GM19463 (cell line): ENCODE measurements around the gene MRPL42.
"Not testable (repeated sequence)": the region's sequence is repeated elsewhere in the genome, so short reads cannot be mapped to it uniquely, and the experiment has no call there.

Experiments used
- ATAC-seq: cut with Tn5 transposase; IDR thresholded peaks from one replicate; pipeline ENCODE4 v1.9.1; 2021; ENCODE audit warnings: mild to moderate bottlenecking, moderate library complexity; ENCODE audit not compliant: unreplicated experiment

Gene MRPL42

DNA sequence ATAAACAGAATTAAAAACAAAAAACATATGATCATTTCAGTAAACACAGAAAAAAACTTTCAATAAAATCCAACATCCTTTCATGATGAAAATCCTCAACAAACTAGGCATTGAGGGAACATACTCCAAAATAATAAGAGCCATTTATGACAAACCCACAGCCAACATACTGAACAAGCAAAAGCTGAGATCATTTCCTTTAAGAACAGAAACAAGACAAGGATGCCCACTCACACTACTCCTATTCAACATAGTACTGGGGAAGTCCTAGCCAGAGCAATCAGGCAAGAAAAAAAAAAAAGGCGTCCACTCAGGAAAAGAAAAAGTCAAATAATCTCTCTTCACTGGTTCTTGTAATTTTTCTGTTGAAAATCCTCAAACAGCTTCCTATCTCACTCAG, 30.1 kb downstream of the MRPL42 start:
- no peak for ATAC-seq

DNA sequence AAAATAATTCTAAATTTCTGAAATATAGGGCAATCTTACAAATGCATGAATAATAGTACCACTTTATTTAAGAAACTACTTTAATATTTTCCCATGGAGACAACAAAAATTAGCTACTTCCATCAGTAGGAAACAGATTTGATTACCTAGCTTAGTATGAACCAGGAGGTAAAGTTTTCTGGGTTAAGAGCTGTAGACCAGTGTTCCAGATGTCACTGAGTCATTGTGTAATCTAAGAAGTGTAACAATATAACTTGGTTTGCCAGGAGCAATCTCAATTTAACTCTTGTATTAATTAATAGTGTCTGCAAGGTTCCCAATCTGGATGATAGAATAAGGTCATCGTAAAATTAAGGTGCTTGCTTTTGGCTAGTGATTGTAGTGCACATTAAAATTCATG, 31.5 kb downstream of the MRPL42 start:
- not testable (repeated sequence) for ATAC-seq

DNA sequence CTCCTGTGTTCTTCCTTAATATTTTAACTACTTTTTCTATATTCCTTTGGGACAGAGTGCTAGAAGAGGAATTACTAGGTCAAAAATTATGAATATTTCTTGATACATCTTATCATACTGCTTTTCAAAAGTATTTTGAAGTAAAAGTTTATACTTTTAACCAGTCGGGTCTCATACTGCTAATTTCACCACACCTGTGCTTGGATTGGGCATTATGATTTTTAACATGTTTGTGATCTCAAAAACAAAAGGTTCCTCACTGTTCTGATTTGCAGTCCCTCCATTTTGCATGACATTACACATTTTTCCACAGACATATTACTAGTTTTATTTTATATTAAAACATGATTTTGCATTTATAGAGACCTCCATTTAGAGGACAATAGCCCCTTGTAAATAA, 32.9 kb downstream of the MRPL42 start:
- no peak for ATAC-seq

DNA sequence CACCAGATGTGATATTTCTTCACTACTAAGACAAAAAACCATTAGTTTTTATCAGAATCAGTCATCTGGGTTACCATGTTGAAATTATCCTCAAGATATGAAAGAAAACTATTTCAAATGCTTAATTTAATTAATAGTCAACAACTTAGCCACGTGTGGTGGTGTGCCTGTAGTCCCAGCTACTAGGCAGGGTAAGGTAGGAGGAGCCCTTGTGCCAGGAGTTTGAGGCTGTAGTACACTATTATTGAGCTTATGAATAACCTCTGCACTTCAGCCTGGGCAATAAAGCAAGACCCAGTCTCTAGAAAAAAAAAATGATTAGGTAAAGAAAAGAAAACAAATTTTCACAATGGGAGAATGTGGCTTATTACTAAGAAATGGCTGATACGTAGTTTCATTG, 33.4 kb downstream of the MRPL42 start:
- ATAC-seq: no peak

DNA sequence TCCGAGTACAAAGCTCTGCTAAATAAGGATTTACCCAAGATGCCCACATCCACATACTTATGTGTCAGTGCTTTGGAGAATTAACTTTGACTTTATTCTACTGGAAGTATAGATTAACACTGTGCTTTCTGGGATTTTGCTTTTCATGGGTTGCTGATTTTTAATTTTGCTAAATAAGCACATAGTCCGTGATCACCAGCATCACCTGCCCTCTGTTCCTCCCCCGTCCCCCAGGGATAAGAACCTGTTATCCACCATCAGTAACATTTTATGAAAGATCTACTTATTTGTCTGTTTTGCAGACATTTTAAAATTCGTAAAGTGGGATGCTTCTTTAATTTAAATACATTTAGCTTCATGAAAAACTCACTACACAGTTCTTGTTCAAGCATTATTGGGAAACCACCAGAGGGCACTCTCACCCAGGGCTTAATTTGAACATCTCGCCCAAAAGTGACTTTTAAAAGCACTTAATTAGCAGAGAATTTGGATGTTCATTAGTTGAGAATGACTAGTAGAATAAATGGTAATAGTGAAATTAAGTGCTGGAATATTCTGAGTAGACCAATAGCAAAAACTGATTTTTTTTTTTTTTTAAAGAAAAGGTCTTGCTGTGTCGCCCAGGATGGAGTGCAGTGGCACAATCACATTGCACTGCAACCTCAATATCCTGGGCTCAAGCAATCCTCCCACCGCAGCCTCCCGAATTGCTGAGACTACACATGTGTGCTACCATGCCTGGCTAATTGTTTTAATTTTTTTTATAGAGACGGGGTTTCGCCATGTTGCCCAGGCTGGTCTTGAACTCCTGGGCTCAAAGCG, 35.7 kb downstream of the MRPL42 start:
- ATAC-seq: no peak

DNA sequence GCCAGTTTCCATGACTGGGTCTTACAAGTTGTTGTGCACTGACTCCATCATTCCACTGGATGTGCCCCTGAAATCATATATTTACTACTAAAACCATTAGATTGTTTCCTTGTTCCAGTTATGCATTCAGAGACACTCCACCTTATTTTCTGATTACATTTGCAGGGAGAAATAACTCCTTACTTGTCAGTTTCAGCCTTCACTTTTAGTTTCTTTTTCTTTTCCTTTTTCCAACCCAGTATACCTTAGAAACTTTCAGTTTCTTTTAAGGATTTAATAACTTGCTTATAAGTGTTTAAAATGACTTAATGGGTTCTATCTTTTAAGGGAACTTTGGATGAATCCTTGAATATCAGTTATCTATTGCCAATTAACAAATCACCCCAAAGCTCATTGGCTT, 39.9 kb downstream of the MRPL42 start:
- no peak for ATAC-seq

DNA sequence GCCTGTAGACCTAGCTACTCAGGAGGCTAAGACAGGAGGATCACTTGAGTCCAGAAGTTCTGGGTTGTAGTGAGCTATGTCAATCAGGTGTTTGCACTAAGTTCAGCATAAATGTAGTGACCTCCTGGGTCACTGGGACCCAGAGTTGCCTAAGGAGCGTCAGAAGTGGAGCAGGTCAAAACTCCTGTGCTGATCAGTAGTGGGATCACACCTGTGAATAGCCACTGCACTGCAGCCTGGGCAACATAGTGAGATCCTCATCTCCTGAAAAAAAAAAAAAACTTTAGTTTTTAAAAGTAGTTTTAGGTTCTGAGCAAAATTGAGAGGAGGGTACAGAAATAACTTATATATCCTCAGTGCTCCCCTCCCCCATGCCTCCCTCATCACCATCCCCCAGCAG, 42.2 kb downstream of the MRPL42 start:
- no peak for ATAC-seq

DNA sequence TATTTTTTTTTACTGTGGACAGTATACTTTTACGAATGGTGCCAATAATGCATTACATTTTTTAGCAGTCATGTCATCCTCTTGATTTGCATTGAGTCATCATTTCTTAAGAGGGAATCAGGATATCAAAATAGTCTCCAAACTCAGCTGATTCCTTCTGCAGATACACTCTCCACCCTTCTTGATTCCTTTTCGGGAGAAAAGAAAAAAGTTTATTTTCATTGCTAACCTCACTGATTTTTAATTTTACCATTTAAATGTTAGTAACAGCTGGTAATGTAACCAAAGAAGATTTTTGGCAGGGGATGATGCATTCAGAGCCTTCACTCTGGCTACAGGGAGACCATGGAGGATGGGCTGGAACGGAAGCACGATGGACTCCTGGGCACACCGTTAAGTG, 47.5 kb downstream of the MRPL42 start:
- ATAC-seq: no peak

DNA sequence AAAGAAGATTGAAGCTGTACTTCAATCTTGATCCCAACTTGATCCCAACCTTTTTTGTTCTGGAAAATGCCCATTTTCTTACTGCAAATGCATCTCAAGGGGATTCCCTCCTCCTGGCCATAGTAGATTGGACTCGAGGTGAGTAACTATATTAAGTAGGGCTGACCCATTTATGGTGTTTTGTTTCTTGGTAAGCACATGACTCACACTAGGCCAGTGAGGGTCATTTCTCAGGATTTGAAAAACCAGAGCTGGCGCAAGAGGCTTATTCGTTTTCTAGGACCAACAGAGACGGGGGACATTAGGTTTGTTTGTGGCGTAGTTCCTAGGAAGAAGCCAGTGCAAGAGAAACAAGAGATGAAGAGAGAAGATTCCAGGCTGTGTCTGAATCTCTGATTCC, 51.4 kb downstream of the MRPL42 start:
- ATAC-seq: no peak

DNA sequence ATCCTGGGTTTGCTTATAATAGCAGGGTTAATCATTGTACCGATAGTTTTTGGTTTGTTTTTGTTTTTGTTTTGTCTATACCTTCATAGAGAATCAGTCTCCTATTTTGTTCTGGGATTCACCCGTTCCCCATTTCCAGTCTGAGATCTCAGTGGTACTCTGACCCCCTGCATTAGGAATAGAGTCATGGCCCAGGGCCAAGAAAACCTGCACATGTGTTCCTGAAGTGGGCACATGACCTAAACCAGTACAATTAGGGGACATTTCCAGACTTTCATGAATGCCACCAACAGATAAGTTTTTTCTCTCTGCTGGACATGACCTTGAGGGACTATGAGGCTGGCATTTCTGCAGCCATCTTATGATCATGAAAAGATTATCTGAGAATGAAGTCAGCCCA, 52.5 kb downstream of the MRPL42 start:
- no peak for ATAC-seq

DNA sequence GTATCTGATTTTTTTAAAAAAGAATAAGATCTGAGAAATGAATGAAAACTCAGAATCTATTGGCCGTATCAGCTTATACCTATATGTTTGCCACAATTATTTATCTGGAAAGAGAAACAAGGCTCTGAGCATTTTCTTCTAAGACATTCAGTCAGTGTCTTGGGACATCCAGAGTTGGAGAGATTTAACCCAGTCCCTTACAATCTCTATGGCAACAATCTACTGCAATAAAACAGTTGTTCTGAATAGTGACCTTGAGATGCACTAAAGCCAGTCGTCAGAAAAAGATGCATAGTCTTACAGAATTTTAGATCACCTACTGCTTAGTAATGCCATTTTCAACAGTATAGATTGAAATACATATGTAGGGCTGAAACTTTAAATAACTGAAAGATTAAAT, 53.1 kb downstream of the MRPL42 start:
- ATAC-seq: no peak

DNA sequence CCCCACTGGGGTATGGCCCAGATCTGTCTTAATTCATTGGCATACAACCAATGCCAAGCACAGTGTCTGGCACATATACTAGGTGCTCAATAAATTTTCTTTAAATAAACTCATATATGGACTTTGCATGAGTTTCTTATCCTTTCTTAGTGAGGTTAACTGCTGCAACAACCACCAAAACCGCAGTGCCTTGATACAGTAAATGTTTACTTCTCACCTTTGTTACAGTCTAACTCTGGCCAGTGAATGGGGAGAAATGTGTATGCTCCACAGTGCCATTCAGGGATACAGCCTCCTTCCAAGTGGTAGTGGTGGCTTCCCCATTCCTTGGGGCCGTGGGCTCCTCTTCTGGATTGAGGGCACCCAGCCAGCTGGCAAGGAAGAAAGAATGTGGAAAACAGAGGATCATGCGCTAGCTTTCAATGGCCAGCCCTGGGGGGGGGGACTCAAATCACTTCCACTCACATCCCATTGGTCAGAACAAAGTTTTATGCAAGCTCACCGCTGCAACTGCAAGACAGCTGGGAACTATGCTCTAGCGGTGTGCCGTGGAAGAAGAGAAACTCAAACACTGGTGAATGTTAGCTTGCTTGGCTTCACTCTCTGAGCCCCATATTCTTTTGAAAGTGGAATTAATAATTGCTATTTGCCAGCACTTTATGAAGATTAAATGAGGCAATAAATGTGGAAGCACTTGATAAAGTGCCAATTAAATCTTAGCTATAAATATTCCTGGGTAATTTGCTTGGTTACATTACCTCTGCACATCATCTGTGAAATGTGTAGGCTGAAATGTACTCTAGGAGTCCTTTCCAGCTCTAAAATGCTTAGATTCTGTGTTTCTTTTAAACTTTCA, 54.1 kb downstream of the MRPL42 start:
- ATAC-seq: no peak

DNA sequence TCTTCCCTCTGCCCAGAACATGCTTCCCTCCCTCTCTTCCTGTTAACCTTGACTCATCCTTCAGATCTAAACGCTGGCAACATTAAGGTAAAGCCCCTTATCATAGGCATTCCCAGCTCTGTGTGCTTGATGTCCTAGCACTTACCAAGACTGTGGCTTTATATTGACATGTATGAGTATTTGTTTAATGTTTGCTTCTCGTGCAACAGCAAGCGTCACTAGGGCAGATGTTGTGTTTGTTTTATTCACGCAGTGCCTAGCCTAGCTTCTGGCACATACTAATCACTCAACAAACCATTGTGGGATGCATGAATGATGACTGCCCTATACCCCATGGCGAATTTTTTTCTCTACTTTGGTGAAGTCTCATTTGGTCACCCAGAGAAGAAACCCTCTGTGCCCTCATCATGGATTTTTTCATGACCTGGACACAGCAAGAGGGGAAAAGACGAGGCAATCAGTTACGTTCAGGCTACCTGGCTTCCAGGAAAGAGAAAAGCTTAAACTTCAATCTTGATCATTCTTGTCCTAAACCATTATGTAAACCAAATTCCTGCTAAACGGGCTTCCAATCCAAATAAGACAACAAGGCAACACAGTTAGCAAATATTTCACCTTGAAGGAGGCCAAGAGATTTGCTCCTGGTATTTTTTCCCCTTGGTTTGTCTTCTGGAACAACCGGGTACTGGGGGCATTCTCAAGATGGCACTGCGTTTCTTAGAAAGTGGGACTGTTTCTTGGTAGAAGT, 57.2 kb downstream of the MRPL42 start:
- no peak for ATAC-seq

DNA sequence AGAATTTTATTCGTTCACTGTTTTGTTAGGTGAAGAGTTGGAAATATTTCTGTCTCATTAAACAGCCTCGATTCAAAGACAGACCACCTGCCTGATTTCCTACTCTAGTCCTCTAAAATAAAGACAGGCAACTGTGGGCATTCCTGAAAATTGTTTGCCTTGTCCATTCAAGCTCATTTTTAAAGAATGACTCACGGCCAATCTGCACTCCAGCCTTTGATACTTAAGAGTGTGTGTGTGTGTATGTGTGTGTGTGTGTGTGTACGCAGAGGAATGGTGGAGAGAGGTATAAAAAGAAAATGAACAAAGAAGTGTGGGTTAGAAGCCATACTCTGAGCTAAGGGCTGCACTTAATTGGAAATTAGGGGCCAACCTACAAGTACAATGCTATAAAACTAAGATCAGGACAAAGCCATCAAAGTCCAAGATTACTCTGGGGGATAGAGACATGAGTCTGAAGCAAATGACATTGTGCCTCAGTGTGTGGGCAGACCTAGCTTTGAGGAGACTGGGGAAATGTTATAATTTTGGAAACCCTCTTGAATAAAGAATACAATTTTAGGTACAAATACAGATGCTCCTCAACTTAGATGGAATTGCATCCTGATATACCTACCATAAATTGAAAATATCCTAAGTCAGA, 59.6 kb downstream of the MRPL42 start:
- no peak for ATAC-seq

DNA sequence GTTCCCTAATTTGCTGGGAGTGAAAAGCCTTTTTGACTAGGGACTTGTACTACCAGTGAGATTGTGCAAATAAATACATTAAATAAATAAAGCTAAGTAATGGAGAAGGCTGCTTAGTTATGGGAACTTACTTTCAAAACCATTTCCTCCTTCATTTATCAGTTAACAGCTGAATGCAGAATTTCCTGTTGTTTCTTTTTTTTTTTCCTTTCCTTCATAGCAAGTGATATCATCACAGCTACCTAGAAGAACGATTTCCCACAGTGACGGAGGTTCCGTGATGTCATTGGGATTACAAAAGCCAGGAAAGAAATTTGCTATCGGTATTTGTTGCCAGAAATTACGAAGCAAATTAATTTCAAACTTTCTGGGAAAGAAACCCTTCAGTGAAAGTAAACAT, 63.0 kb downstream of the MRPL42 start:
- no peak for ATAC-seq

DNA sequence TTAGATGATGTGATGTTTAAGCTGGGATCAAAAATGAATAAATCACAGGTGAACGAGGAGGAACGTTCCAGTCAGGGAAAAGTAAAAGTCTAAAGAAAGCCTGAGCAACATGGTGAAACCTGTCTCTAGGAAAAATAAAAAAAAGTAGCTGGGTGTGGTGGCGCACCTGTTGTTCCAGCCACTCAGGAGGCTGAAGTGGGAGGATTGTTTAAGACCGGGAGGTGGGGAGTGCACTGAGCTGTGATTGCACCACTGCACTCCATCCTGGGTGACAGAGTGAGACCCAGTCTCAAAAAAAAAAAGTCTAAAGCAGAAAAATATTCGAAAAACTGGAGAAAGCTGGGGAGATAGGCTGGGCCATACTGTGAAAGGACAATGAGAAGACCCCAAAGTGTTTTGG, 66.0 kb downstream of the MRPL42 start:
- no peak for ATAC-seq

DNA sequence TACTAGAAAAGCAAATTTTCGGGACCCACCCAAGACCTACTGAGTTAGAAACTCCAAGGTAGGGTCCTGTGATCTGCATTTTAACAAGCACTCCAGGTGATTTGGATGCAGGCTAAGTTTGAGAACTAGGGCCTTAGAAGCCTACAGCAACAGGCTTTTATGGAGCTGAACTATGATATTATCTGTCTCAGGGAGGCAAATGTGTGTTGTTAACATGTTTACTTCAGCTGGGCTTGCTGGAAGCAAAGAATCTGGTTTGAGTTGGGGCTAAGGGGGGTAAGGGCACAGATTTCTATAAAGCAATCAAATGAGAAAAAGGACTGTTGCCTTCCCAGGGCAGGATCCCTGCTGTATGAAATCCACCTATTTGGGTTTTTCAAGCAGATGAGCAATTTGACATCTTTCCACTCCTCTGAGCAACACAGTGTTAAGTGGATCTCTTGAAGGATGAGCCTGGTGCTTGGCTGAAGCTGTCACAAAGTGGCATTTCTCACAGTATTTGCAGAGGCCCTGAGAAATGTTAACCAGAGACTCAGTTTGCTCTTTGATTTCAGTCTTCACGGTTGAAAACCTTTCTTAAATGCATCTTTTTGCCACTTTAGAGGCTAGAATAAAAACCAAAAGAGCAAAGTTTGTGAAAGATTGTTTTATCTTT, 68.9 kb downstream of the MRPL42 start:
- ATAC-seq: no peak

DNA sequence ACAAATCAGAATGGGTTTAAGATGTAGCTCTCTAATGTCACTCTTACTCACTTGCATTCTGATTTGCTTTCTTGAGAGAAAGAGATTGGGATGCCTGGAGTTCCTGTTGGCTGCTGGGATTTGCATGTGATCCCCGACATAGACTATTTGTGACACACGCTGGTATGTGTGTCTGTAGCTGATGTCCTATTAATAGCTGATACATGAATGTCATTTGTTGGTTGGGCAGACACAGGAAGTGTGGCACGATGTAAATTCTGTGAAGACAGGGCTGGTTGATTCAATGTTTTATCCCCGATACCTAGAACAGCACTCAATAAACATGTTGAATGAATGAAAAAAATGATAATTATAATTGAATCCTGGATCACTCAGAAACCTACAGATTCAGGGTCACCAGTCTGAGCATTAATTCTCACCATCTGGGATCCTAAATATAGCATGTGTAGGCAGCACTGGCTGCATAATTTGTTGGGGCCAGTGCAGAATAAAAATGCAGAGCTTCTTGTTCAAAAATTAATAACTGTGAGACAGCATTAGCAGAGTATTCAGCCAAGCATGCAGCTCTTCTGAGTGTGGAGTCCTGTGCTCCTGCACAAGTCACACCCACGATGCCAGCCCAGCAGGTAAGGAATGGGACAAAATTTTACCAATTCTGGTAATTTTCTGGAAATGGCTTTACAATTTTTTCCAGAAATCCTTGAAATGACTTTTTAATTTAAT, 69.6 kb downstream of the MRPL42 start:
- peak; percentile 61 for ATAC-seq

DNA sequence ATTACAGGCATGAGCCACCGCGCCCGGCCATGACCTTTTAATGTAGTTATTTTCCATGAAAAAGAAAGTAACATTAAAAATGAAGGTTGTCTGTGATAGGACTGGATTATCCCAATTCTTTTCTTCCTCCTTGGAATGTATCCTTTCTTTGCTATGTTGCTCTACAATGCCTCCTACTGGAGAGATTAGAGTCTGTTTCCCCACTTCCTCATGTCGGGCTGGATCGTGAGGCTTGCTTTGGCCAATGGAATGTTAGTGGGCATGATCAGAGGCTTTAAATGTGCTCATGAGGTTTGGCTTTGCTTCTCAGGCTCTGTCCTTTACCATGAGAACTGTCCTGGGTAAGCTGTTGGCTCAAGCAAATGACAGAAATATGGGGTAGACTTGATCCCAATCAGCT, 70.5 kb downstream of the MRPL42 start:
- no peak for ATAC-seq

DNA sequence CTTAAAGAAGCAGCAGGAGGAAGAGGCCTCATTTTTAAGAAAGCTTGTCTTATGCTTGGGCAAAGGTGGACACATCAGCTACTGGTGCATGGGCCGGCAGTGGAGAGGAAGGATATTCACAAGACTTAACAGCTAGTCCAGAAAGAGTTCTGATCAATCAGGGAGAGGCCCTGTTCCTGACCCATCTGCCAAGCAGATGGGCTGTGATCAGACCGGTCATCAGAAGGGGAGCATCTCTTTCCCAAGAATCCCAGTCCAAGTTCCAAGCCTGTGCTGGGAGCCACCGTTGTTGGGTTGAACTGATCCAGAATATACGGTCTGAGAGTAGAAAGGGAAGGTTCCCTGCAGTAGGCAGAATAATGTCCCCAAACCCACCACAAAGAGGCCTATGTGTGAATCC, 72.5 kb downstream of the MRPL42 start:
- ATAC-seq: no peak
